HepG2 (cell line): Measurements from ENCODE around the gene MRS2. TPM values are rescaled to one million over a fixed set of nuclear protein-coding genes. Genes with fewer than 3 reads are reported as not detected.

Experiments
- AHR ChIP-seq: IDR thresholded peaks from 2 replicates; pipeline ENCODE4 v1.6.1; 2018; ENCODE audit warnings: missing genetic modification reagents, missing compliant biosample characterization
- ATF1 ChIP-seq: IDR thresholded peaks from 2 replicates; pipeline ENCODE4 v1.6.1; 2016; ENCODE audit warnings: mild to moderate bottlenecking, control low read depth
- ATF7-NPFF ChIP-seq: sonication (generic); formaldehyde crosslinking; IDR thresholded peaks from 2 replicates; pipeline ENCODE4 v1.8.1; 2023; ENCODE audit warnings: mild to moderate bottlenecking, low read depth, missing genetic modification reagents, moderate library complexity
- ATM ChIP-seq: fragments of 450-650 bp; IDR thresholded peaks from 2 replicates; pipeline ENCODE4 v1.7.1; 2017; ENCODE audit warnings: mild to moderate bottlenecking, borderline replicate concordance
- BCL6 ChIP-seq: IDR thresholded peaks from 2 replicates; pipeline ENCODE4 v1.6.1; 2016; ENCODE audit warnings: missing genetic modification reagents, missing compliant biosample characterization
- E2F2 ChIP-seq: sonication (generic); formaldehyde crosslinking; IDR thresholded peaks from 2 replicates; pipeline ENCODE4 v1.4.0; 2020; ENCODE audit warnings: missing genetic modification reagents, borderline replicate concordance
- ELK4 ChIP-seq: sonication (generic); formaldehyde crosslinking; IDR thresholded peaks from 2 replicates; pipeline ENCODE4 v1.9.0; 2021; ENCODE audit warnings: missing genetic modification reagents, borderline replicate concordance
- ERF ChIP-seq: IDR thresholded peaks from 2 replicates; pipeline ENCODE4 v1.6.1; 2018; ENCODE audit warnings: missing biosample characterization, missing genetic modification reagents
- HOXA7 ChIP-seq: sonication (generic); formaldehyde crosslinking; IDR thresholded peaks from 2 replicates; pipeline ENCODE4 v1.8.1; 2022; ENCODE audit warnings: mild to moderate bottlenecking, missing genetic modification reagents, moderate library complexity
- ISX ChIP-seq: sonication (generic); formaldehyde crosslinking; conservative IDR thresholded peaks from 2 replicates; pipeline ENCODE4 v1.5.0; 2020; ENCODE audit warnings: missing genetic modification reagents
- NFIB ChIP-seq: sonication (generic); formaldehyde crosslinking; IDR thresholded peaks from 2 replicates; pipeline ENCODE4 v1.9.0; 2021; ENCODE audit warnings: missing genetic modification reagents, mild to moderate bottlenecking, borderline replicate concordance
- RFXANK ChIP-seq: IDR thresholded peaks from 2 replicates; pipeline ENCODE4 v1.6.1; 2016
- TAF15 ChIP-seq: fragments of 200-400 bp; formaldehyde crosslinking; IDR thresholded peaks from one replicate; pipeline ENCODE4 v1.6.1; 2018; ENCODE audit warnings: mild to moderate bottlenecking, low read depth, low read length; ENCODE audit not compliant: poor library complexity, severe bottlenecking
- ZBTB43 ChIP-seq: sonication (generic); formaldehyde crosslinking; conservative IDR thresholded peaks from 2 replicates; pipeline ENCODE4 v1.4.0; 2020; ENCODE audit warnings: missing genetic modification reagents
- ZEB1 ChIP-seq: IDR thresholded peaks from 2 replicates; pipeline ENCODE4 v1.6.1; 2012; ENCODE audit warnings: mild to moderate bottlenecking, low read depth, inconsistent platforms; ENCODE audit not compliant: insufficient replicate concordance
- ZMYM2 ChIP-seq: sonication (generic); formaldehyde crosslinking; IDR thresholded peaks from 2 replicates; pipeline ENCODE4 v1.8.0; 2022; ENCODE audit warnings: mild to moderate bottlenecking, missing genetic modification reagents
- ZNF180 ChIP-seq: sonication (generic); formaldehyde crosslinking; IDR thresholded peaks from 2 replicates; pipeline ENCODE4 v1.4.0; 2020; ENCODE audit warnings: low read depth, missing genetic modification reagents, borderline replicate concordance
- ZNF33A ChIP-seq: sonication (generic); formaldehyde crosslinking; IDR thresholded peaks from 2 replicates; pipeline ENCODE4 v1.5.1; 2020; ENCODE audit warnings: missing genetic modification reagents, mild to moderate bottlenecking, moderate library complexity, borderline replicate concordance
- ZNF430 ChIP-seq: sonication (generic); formaldehyde crosslinking; IDR thresholded peaks from 2 replicates; pipeline ENCODE4 v1.9.0; 2021; ENCODE audit warnings: mild to moderate bottlenecking, missing genetic modification reagents
- ZNF460 ChIP-seq: sonication (generic); formaldehyde crosslinking; IDR thresholded peaks from 2 replicates; pipeline ENCODE4 v1.5.1; 2020; ENCODE audit warnings: missing genetic modification reagents, mild to moderate bottlenecking, borderline replicate concordance
- ZNF484 ChIP-seq: sonication (generic); formaldehyde crosslinking; IDR thresholded peaks from 2 replicates; pipeline ENCODE4 v1.5.1; 2020; ENCODE audit warnings: mild to moderate bottlenecking, low read depth, missing genetic modification reagents, borderline replicate concordance
- ZNF607 ChIP-seq: sonication (generic); formaldehyde crosslinking; IDR thresholded peaks from 2 replicates; pipeline ENCODE4 v1.5.1; 2020; ENCODE audit warnings: missing genetic modification reagents, mild to moderate bottlenecking, borderline replicate concordance
- ZNF781 ChIP-seq: sonication (generic); formaldehyde crosslinking; IDR thresholded peaks from 2 replicates; pipeline ENCODE4 v1.5.1; 2020; ENCODE audit warnings: borderline replicate concordance, mild to moderate bottlenecking, missing genetic modification reagents; ENCODE audit errors: not compliant biosample characterization
- ZNF782 ChIP-seq: sonication (generic); formaldehyde crosslinking; IDR thresholded peaks from 2 replicates; pipeline ENCODE4 v1.4.0; 2020; ENCODE audit warnings: missing genetic modification reagents, mild to moderate bottlenecking, borderline replicate concordance
- ZSCAN31 ChIP-seq: sonication (generic); formaldehyde crosslinking; IDR thresholded peaks from 2 replicates; pipeline ENCODE4 v1.5.0; 2020; ENCODE audit warnings: low read depth, mild to moderate bottlenecking, missing genetic modification reagents
- polyA plus RNA-seq, 8 experiments: library from polyadenylated mRNA; depleted of rRNA in 3 of 8; stranded (reverse) in 7 of 8; unstranded in 1 of 8; fragments of >200 nt; fragmentation: Illumina TruSeq in 4 of 8; extraction: Trizol in 4 of 8; gene quantifications; 2 replicates each; pipeline versions ENCODE4 v1.2.1 to v1.2.3, GENCODE V29; 2011 to 2016; ENCODE audit warnings: low read depth in 4 of 8, missing spikeins in 1 of 8, mixed read lengths in 1 of 8; ENCODE audit not compliant: insufficient read depth in 1 of 8
- total RNA-seq, 5 experiments: library from RNA; depleted of rRNA; stranded (reverse); fragments of >200 nt; fragmentation: Illumina TruSeq; extraction: Trizol; gene quantifications; 2 replicates each; pipeline ENCODE4 v1.2.3, GENCODE V29; 2016; ENCODE audit warnings: low read depth in 1 of 5

The MRS2 gene
- total and polyA plus RNA-seq, 2 of the 13 experiments (the other 11 are each of a cell fraction or from before 2014, with no cell fraction given): 31.1 to 83.8 TPM

- TF ChIP-seq ISX (CRISPR knock-in tag) (no peak), HOXA7 (CRISPR knock-in tag) (no peak), ZNF607 (CRISPR knock-in tag) (peak; percentile 37; the same call in 1 of the 2 replicates), ATF1 (CRISPR knock-in tag) (peak; percentile 87), ZNF782 (CRISPR knock-in tag) (peak; percentile 82; the same call in 1 of the 2 replicates), ERF (peak; percentile 84), ZNF484 (no peak), ZMYM2 (CRISPR knock-in tag) (peak; percentile 100), BCL6 (CRISPR knock-in tag) (peak; percentile 98), NFIB (CRISPR knock-in tag) (no peak), ZNF460 (peak; percentile 45; the same call in 1 of the 2 replicates), ZNF430 (CRISPR knock-in tag) (no peak), ZBTB43 (CRISPR knock-in tag) (0 out of 2 replicates have a peak, but pooled peaks have one; percentile 57), ZNF781 (CRISPR knock-in tag) (no peak), ZEB1 (peak; percentile 98), TAF15 (no peak), ZSCAN31 (CRISPR knock-in tag) (no peak), ELK4 (no peak), ZNF33A (CRISPR knock-in tag) (peak; percentile 86; the same call in 1 of the 2 replicates), RFXANK (0 out of 2 replicates have a peak, but pooled peaks have one; percentile 45), AHR (CRISPR knock-in tag) (no peak), ATM (no peak), E2F2 (no peak), ATF7-NPFF (0 out of 2 replicates have a peak, but pooled peaks have one; percentile 10), ZNF180 (CRISPR knock-in tag) (no peak)
These were observed 17.0 kb upstream of the MRS2 start (continued) for GRCh38 chr6:24385536-24386269.
